Activated T-helper 1 cell treated with anti-CD3 and anti-CD28 coated beads, Interleukin-12 subunit alpha, Interleukin-12 subunit beta, Interleukin-2, Interleukin-4 antibody, amounts not matched to agents 30 ng/mL and 10 ng/mL and 1 ng/mL, durations not matched to agents 14 hours and 24 hours and 36 hours (primary cell): ENCODE results near the gene TBC1D22B. TPM values are rescaled to one million over a fixed set of nuclear protein-coding genes. Genes with fewer than 3 reads are reported as not detected.

Source experiments
- DNase-seq: peaks from one replicate; pipeline ENCODE4 v3.0.0; 2021; ENCODE audit warnings: low spot score
- H3K27ac Mint-ChIP-seq: one replicate; pipeline ENCODE4 v1.8.0; 2021; ENCODE audit warnings: mild to moderate bottlenecking, mixed read lengths
- H3K27me3 Mint-ChIP-seq: one replicate; pipeline ENCODE4 v1.8.0; 2022; ENCODE audit warnings: mild to moderate bottlenecking, moderate library complexity, mixed read lengths; ENCODE audit not compliant: insufficient read depth
- H3K36me3 Mint-ChIP-seq: one replicate; pipeline ENCODE4 v1.8.0; 2021; ENCODE audit warnings: low read depth, mixed read lengths
- H3K4me1 Mint-ChIP-seq: one replicate; pipeline ENCODE4 v1.8.0; 2021; ENCODE audit warnings: low read depth, mixed read lengths
- H3K4me3 Mint-ChIP-seq: one replicate; pipeline ENCODE4 v1.8.0; 2021; ENCODE audit warnings: mild to moderate bottlenecking, moderate library complexity, mixed read lengths
- H3K9me3 Mint-ChIP-seq: one replicate; pipeline ENCODE4 v1.8.0; 2021; ENCODE audit warnings: mixed read lengths
- intact Hi-C: fragments of 100-400 bp; cut with micrococcal nuclease; formaldehyde crosslinking; loops from one replicate; pipeline ENCODE4 v1.15.1; 2024
- total RNA-seq: library from RNA; stranded (reverse); gene quantifications from 2 replicates; pipeline ENCODE4 v1.2.3, GENCODE V29; 2022

TBC1D22B gene
- total RNA-seq, 1 donor from 2014 or later, result 20.8 TPM

- DNase-seq, result peak; percentile 90
- Mint-ChIP-seq H3K9me3 (no peaks in the 10 kb centered on the region), H3K27ac (peak within 1 kb of the TSS; percentile 90), H3K4me1 (peaks cover 47% of the 10 kb centered on the region), H3K36me3 (peaks cover 13% of the 10 kb centered on the region), H3K4me3 (peak within 1 kb of the TSS; percentile 94), H3K27me3 (peaks cover 7% of the 10 kb centered on the region)
- intact Hi-C loops, result loop anchor here (1.0 kb wide), 2 partner anchors 29 to 1285 kb away; partner anchors contain the start of gene BTBD9
Measured at GRCh38 chr6:37353761-37354525, 96.4 kb downstream of the TBC1D22B start, which contains the start of gene RNF8. Gene RNF8, plus strand, starts transcription at chr6:37353983. Its CDS starts 182 bp downstream, at chr6:37354165.

GRCh38 chr6:37354526-37355384 lies 97.2 kb downstream of the TBC1D22B start:
- Mint-ChIP-seq H3K4me1 (peaks cover 47% of the 10 kb centered on the region), H3K27ac (peak overlapping the region; percentile 90), H3K9me3 (no peaks in the 10 kb centered on the region), H3K27me3 (peaks cover 7% of the 10 kb centered on the region), H3K36me3 (peaks cover 13% of the 10 kb centered on the region), H3K4me3 (peak overlapping the region; percentile 94)
- no peak for DNase-seq
- intact Hi-C loops, result loop anchor here (1.0 to 5.0 kb wide), 2 partner anchors 78 to 1285 kb away; partner anchors contain the start of genes BTBD9 and CMTR1

- intact Hi-C loops, result loop anchor here (5.0 kb wide), 1 partner anchor 75 kb away; the partner anchor contains the start of gene CMTR1
- peaks cover 19% of the 10 kb centered on the region for H3K36me3 Mint-ChIP-seq
- H3K27ac Mint-ChIP-seq, result no peak overlapping the region
- H3K9me3 Mint-ChIP-seq, result no peaks in the 10 kb centered on the region
- no peak for DNase-seq
- H3K4me1 Mint-ChIP-seq, result peaks cover 47% of the 10 kb centered on the region
- no peak overlapping the region for H3K4me3 Mint-ChIP-seq
- H3K27me3 Mint-ChIP-seq, result peaks cover 3% of the 10 kb centered on the region
Measured at GRCh38 chr6:37357288-37357687, 99.7 kb downstream of the TBC1D22B start.

- H3K36me3 Mint-ChIP-seq, result peaks cover 19% of the 10 kb centered on the region
Measured at GRCh38 chr6:37357860-37358259, 100.3 kb downstream of the TBC1D22B start.

GRCh38 chr6:37359039-37359438 lies 101.5 kb downstream of the TBC1D22B start:
- no peaks in the 10 kb centered on the region for H3K27me3 Mint-ChIP-seq
- no peak overlapping the region for H3K4me3 Mint-ChIP-seq
- peaks cover 19% of the 10 kb centered on the region for H3K36me3 Mint-ChIP-seq
- H3K27ac Mint-ChIP-seq, result no peak overlapping the region
- peaks cover 40% of the 10 kb centered on the region for H3K4me1 Mint-ChIP-seq
- no peaks in the 10 kb centered on the region for H3K9me3 Mint-ChIP-seq
- DNase-seq, result no peak
- intact Hi-C loops, result loop anchor here (5.0 kb wide), 1 partner anchor 73 kb away; the partner anchor contains the start of gene CMTR1

More at GRCh38 chr6:37357860-37358259, 100.3 kb downstream of the TBC1D22B start:
- Mint-ChIP-seq H3K27ac (no peak overlapping the region), H3K4me1 (peaks cover 47% of the 10 kb centered on the region), H3K4me3 (no peak overlapping the region), H3K27me3 (no peaks in the 10 kb centered on the region), H3K9me3 (no peaks in the 10 kb centered on the region)
- no peak for DNase-seq
- intact Hi-C loops, result loop anchor here (5.0 kb wide), 1 partner anchor 74 kb away; the partner anchor contains the start of gene CMTR1

- intact Hi-C loops, result no loop called here
- H3K4me1 Mint-ChIP-seq, result peaks cover 13% of the 10 kb centered on the region
- H3K4me3 Mint-ChIP-seq, result no peak overlapping the region
- H3K27me3 Mint-ChIP-seq, result no peaks in the 10 kb centered on the region
- H3K36me3 Mint-ChIP-seq, result peaks cover 13% of the 10 kb centered on the region
- no peak overlapping the region for H3K27ac Mint-ChIP-seq
- H3K9me3 Mint-ChIP-seq, result no peaks in the 10 kb centered on the region
- DNase-seq, result no peak
Measured at GRCh38 chr6:37362101-37362828, 104.7 kb downstream of the TBC1D22B start.

GRCh38 chr6:37365791-37366190 lies 108.2 kb downstream of the TBC1D22B start:
- Mint-ChIP-seq H3K4me1 (peaks cover 10% of the 10 kb centered on the region), H3K36me3 (peaks cover 27% of the 10 kb centered on the region), H3K4me3 (no peak overlapping the region), H3K27ac (no peak overlapping the region), H3K9me3 (no peaks in the 10 kb centered on the region), H3K27me3 (no peaks in the 10 kb centered on the region)
- intact Hi-C loops, result no loop called here
- DNase-seq, result no peak

GRCh38 chr6:37366910-37367309 lies 109.3 kb downstream of the TBC1D22B start:
- H3K9me3 Mint-ChIP-seq, result no peaks in the 10 kb centered on the region
- H3K27ac Mint-ChIP-seq, result no peak overlapping the region
- intact Hi-C loops, result no loop called here
- no peak for DNase-seq
- H3K36me3 Mint-ChIP-seq, result peaks cover 22% of the 10 kb centered on the region
- peaks cover 10% of the 10 kb centered on the region for H3K4me1 Mint-ChIP-seq
- no peak overlapping the region for H3K4me3 Mint-ChIP-seq
- H3K27me3 Mint-ChIP-seq, result no peaks in the 10 kb centered on the region

GRCh38 chr6:37368961-37369320 lies 111.4 kb downstream of the TBC1D22B start:
- intact Hi-C loops, result no loop called here
- Mint-ChIP-seq H3K4me1 (peaks cover 10% of the 10 kb centered on the region), H3K27ac (peak overlapping the region; percentile 1), H3K4me3 (no peak overlapping the region), H3K36me3 (peaks cover 21% of the 10 kb centered on the region), H3K27me3 (no peaks in the 10 kb centered on the region), H3K9me3 (no peaks in the 10 kb centered on the region)
- no peak for DNase-seq

GRCh38 chr6:37369321-37370201 lies 112.0 kb downstream of the TBC1D22B start:
- Mint-ChIP-seq H3K4me3 (no peak overlapping the region), H3K27ac (peak overlapping the region; percentile 1), H3K27me3 (no peaks in the 10 kb centered on the region), H3K36me3 (peaks cover 23% of the 10 kb centered on the region), H3K9me3 (no peaks in the 10 kb centered on the region), H3K4me1 (peaks cover 10% of the 10 kb centered on the region)
- intact Hi-C loops, result no loop called here
- DNase-seq, result no peak

GRCh38 chr6:37371154-37372083 lies 113.8 kb downstream of the TBC1D22B start:
- Mint-ChIP-seq H3K4me3 (no peak overlapping the region), H3K27ac (no peak overlapping the region), H3K9me3 (no peaks in the 10 kb centered on the region), H3K36me3 (peaks cover 29% of the 10 kb centered on the region), H3K4me1 (peaks cover 20% of the 10 kb centered on the region), H3K27me3 (no peaks in the 10 kb centered on the region)
- intact Hi-C loops, result no loop called here
- DNase-seq, result no peak
